Measurements from ENCODE around the gene TMC7. TPM values are rescaled to one million over a fixed set of nuclear protein-coding genes. Genes with fewer than 3 reads are reported as not detected.

Gene TMC7
- total and polyA plus RNA-seq, 12 donors: 0.10 to 1.4 (median 0.35) TPM; not detected in 1

DNA sequence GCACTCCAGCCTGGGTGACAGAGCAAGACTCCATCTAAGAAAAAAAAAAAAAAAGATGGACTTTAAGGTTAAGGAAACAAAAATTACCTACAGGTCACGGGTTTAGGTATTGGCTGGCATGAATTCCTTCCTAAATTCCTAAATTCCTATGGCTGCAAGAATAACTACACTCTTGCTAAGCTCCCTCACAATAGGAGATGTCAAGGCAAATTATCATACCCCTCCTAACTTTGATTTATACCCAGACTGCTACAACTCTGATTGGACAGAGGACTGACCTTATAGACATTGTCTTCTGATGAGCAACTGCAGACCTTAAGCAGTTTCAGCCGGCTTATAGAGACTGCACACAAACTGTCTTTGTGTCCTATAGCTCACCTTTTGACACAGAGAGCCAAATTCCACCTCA is 25.1 kb upstream of the TMC7 start:
- intact Hi-C loops (cut with DNase I): no loop called here
- Histone ChIP-seq H3K9me3 (replicated peaks in 1 of 3) (no peaks in the 10 kb centered on the region), H3K36me3 (replicated peaks in 1 of 2) (no peaks in the 10 kb centered on the region), H3K4me3 (no peak overlapping the region), H3K27ac (no peak overlapping the region), H3K27me3 (no peaks in the 10 kb centered on the region), H3K4me1 (replicated peaks in 1 of 2) (no peaks in the 10 kb centered on the region)
- no peak for DNase-seq
- TF ChIP-seq POLR2A (IDR thresholded peaks at IDR 0.05): no peak
- TF ChIP-seq, protein P1, sequence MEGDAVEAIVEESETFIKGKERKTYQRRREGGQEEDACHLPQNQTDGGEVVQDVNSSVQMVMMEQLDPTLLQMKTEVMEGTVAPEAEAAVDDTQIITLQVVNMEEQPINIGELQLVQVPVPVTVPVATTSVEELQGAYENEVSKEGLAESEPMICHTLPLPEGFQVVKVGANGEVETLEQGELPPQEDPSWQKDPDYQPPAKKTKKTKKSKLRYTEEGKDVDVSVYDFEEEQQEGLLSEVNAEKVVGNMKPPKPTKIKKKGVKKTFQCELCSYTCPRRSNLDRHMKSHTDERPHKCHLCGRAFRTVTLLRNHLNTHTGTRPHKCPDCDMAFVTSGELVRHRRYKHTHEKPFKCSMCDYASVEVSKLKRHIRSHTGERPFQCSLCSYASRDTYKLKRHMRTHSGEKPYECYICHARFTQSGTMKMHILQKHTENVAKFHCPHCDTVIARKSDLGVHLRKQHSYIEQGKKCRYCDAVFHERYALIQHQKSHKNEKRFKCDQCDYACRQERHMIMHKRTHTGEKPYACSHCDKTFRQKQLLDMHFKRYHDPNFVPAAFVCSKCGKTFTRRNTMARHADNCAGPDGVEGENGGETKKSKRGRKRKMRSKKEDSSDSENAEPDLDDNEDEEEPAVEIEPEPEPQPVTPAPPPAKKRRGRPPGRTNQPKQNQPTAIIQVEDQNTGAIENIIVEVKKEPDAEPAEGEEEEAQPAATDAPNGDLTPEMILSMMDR (IDR thresholded peaks at IDR 0.05): no peak
- WGBS, 4 donors: 70 to 87% (median 81%) methylated on average over 2 of the region's 2 CpGs

DNA sequence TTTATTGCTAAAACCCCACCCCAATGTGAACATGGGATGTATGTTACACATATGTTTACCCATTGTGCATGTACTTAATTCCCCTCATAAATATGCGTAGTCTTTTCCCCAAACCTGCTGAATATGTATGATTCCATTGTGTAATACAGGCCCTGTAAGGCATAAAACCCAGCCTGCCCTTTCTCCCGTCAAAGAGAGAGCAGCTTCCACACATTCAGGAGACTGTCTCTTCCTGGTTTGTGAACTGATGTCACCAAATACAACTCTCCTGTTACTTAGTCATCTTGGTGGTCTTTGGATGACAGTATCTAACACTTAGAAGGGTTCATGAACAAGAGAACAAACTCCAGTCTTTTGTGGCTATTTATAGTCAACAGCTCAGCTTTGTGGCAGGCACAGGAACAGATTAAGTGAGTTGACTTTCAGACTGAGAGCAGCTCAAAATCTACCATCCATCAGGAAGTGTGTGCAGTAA is 24.7 kb upstream of the TMC7 start:
- Histone ChIP-seq H3K4me3 (no peak overlapping the region), H3K27ac (no peak overlapping the region), H3K4me1 (replicated peaks in 1 of 2) (no peaks in the 10 kb centered on the region), H3K36me3 (replicated peaks in 1 of 2) (no peaks in the 10 kb centered on the region), H3K27me3 (no peaks in the 10 kb centered on the region), H3K9me3 (replicated peaks in 1 of 3) (no peaks in the 10 kb centered on the region)
- TF ChIP-seq, protein P1 (IDR thresholded peaks at IDR 0.05): no peak
- no peak for TF ChIP-seq POLR2A (IDR thresholded peaks at IDR 0.05)
- DNase-seq: no peak
- intact Hi-C loops (cut with DNase I): no loop called here
- 69 to 75% (median 70%) methylated on average over 2 of the region's 2 CpGs for WGBS, 4 donors

DNA sequence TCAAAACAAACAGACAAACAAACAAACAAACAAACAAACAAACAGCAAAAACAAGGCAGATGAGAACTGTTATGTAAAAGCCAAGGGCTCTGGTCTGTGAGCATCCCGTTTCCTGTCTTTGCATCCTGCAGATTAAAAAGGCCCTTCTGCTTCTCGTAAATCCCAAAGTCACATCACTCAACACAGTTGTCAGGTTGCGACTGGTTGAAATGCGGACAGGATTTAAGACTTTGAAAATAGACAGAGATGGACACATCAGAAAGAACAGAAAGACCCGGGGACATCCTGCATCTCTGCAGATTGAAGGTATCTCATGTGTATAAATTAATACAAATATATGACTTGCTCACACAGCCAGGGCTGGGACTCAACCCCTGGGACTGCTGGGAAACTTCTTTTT is 18.2 kb upstream of the TMC7 start:
- 51 to 65% (median 63%) methylated on average over 5 of the region's 5 CpGs for WGBS, 4 donors
- TF ChIP-seq, protein P1 (IDR thresholded peaks at IDR 0.05): no peak
- no peak for TF ChIP-seq POLR2A (IDR thresholded peaks at IDR 0.05)
- no peak for DNase-seq
- Histone ChIP-seq H3K27ac (no peak overlapping the region), H3K27me3 (no peaks in the 10 kb centered on the region), H3K36me3 (replicated peaks in 1 of 2) (no peaks in the 10 kb centered on the region), H3K9me3 (replicated peaks in 1 of 3) (no peaks in the 10 kb centered on the region), H3K4me1 (replicated peaks in 1 of 2) (peaks cover 0 to 4% of the 10 kb centered on the region in 2 donors), H3K4me3 (no peak overlapping the region)
- intact Hi-C loops (cut with DNase I): no loop called here

DNA sequence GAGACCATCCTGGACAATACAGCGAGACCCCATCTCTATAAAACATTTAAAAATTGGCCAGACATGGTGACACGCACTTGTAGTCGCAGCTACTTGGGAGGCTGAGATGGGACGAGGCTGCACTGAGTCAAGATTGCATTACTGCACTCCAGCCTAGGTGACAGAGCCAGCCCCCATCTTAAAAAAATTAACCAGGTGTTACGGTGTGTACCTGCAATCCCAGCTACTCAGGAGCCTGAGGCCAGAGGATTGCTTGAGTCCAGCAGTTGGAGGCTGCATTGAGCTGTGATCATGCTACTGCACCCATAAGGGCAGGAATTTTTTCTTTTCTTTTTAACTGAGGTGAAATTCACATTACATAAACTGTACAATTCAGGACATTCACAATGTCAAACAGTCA is 16.9 kb upstream of the TMC7 start:
- peaks cover 0 to 4% of the 10 kb centered on the region in 2 donors for H3K4me1 ChIP-seq (replicated peaks in 1 of 2)
- H3K36me3 ChIP-seq (replicated peaks in 1 of 2): no peaks in the 10 kb centered on the region
- WGBS, 4 donors: 91 to 96% (median 94%) methylated on average over 3 to 5 of the region's 5 CpGs
- no peak overlapping the region for H3K27ac ChIP-seq
- no peaks in the 10 kb centered on the region for H3K27me3 ChIP-seq
- TF ChIP-seq, protein P1 (IDR thresholded peaks at IDR 0.05): no peak
- TF ChIP-seq POLR2A (IDR thresholded peaks at IDR 0.05): no peak
- H3K9me3 ChIP-seq (replicated peaks in 1 of 3): no peaks in the 10 kb centered on the region
- no peak overlapping the region for H3K4me3 ChIP-seq
- intact Hi-C loops (cut with DNase I): no loop called here
- no peak for DNase-seq
